Neural progenitor cell (in vitro differentiated cells): ENCODE results near the gene SIGLECL1. TPM values are rescaled to one million over a fixed set of nuclear protein-coding genes. Genes with fewer than 3 reads are reported as not detected.

Experiments
- DNase-seq: peaks from one replicate; pipeline ENCODE4 v3.0.0-alpha.2; 2016; ENCODE audit warnings: low spot score
- H2AFZ ChIP-seq: fragments of 200-600 bp; sonication (generic); replicated peaks from 2 replicates; pipeline ENCODE4 v1.6.1; 2016; ENCODE audit warnings: antibody characterized with exemption
- H3F3A ChIP-seq: fragments of 200-600 bp; sonication (generic); 2 replicates; pipeline ENCODE4 v1.6.1; 2016; ENCODE audit warnings: antibody characterized with exemption, low read depth
- H3K27ac ChIP-seq: fragments of 200-600 bp; sonication (generic); 2 replicates; pipeline ENCODE4 v1.5.1; 2016; ENCODE audit warnings: mild to moderate bottlenecking
- H3K27me3 ChIP-seq: fragments of 200-600 bp; sonication (generic); 2 replicates; pipeline ENCODE4 v1.6.1; 2016; ENCODE audit warnings: mild to moderate bottlenecking, moderate library complexity
- H3K36me3 ChIP-seq: fragments of 200-600 bp; sonication (generic); 2 replicates; pipeline ENCODE4 v1.5.1; 2016
- H3K4me1 ChIP-seq: fragments of 200-600 bp; sonication (generic); 2 replicates; pipeline ENCODE4 v1.6.1; 2016; ENCODE audit warnings: mixed run types
- H3K4me2 ChIP-seq: fragments of 200-600 bp; sonication (generic); 2 replicates; pipeline ENCODE4 v1.6.1; 2016
- H3K4me3 ChIP-seq: fragments of 200-600 bp; sonication (generic); 2 replicates; pipeline ENCODE4 v1.5.1; 2016
- H3K79me2 ChIP-seq: fragments of 200-600 bp; sonication (generic); 2 replicates; pipeline ENCODE4 v1.6.1; 2016; ENCODE audit warnings: low read depth
- H3K9ac ChIP-seq: fragments of 200-600 bp; sonication (generic); 2 replicates; pipeline ENCODE4 v1.6.1; 2016
- H3K9me3 ChIP-seq: fragments of 200-600 bp; sonication (generic); 2 replicates; pipeline ENCODE4 v1.5.1; 2016; ENCODE audit warnings: low read depth
- H4K20me1 ChIP-seq: fragments of 200-600 bp; sonication (generic); 2 replicates; pipeline ENCODE4 v1.6.1; 2016; ENCODE audit warnings: low read depth
- H3K27ac Mint-ChIP-seq: 3 replicates; pipeline ENCODE4 v1.8.0; 2021; ENCODE audit warnings: mixed read lengths
- H3K27me3 Mint-ChIP-seq: 2 replicates; pipeline ENCODE4 v1.8.0; 2022; ENCODE audit warnings: low read depth, mild to moderate bottlenecking, inconsistent platforms, moderate library complexity, mixed read lengths; ENCODE audit not compliant: insufficient read depth
- H3K36me3 Mint-ChIP-seq: 3 replicates; pipeline ENCODE4 v1.8.0; 2021; ENCODE audit warnings: mixed read lengths
- H3K4me1 Mint-ChIP-seq: 3 replicates; pipeline ENCODE4 v1.8.0; 2021; ENCODE audit warnings: mixed read lengths
- H3K4me3 Mint-ChIP-seq: 3 replicates; pipeline ENCODE4 v1.8.0; 2021; ENCODE audit warnings: mild to moderate bottlenecking, moderate library complexity, mixed read lengths
- H3K9me3 Mint-ChIP-seq: 3 replicates; pipeline ENCODE4 v1.8.0; 2020; ENCODE audit warnings: mixed read lengths
- CTCF ChIP-seq: fragments of 200-600 bp; sonication (generic); IDR thresholded peaks from 2 replicates; pipeline ENCODE4 v1.5.1; 2017; ENCODE audit warnings: antibody characterized with exemption, mild to moderate bottlenecking
- EZH2 ChIP-seq: fragments of 200-600 bp; sonication (generic); IDR thresholded peaks from 2 replicates; pipeline ENCODE4 v1.6.1; 2017; ENCODE audit warnings: antibody characterized with exemption, mild to moderate bottlenecking, moderate library complexity
- EZH2phosphoT487 ChIP-seq: fragments of 200-600 bp; sonication (generic); IDR thresholded peaks from 2 replicates; pipeline ENCODE4 v1.6.1; 2017; ENCODE audit warnings: antibody characterized with exemption
- total RNA-seq: library from RNA; depleted of rRNA; stranded (reverse); fragments of >200 nt; gene quantifications from 2 replicates; pipeline ENCODE4 v1.2.3, GENCODE V29; 2015; ENCODE audit warnings: low replicate concordance

The SIGLECL1 gene
- total RNA-seq, 1 donor from 2014 or later: not detected

- H3K4me3 ChIP-seq: no peak overlapping the region
- no peaks in the 10 kb centered on the region for H4K20me1 ChIP-seq
- DNase-seq: no peak
- H3K36me3 ChIP-seq: no peaks in the 10 kb centered on the region
- no peaks in the 10 kb centered on the region for H3K4me1 Mint-ChIP-seq
- H3K9me3 ChIP-seq: no peaks in the 10 kb centered on the region
- no peaks in the 10 kb centered on the region for H3F3A ChIP-seq
- no peaks in the 10 kb centered on the region for H3K4me1 ChIP-seq
- no peaks in the 10 kb centered on the region for H3K36me3 Mint-ChIP-seq
- no peak overlapping the region for H3K27ac ChIP-seq
- no peak overlapping the region for H3K4me3 Mint-ChIP-seq
- H3K9me3 Mint-ChIP-seq: peaks cover 2% of the 10 kb centered on the region
- H3K79me2 ChIP-seq: no peaks in the 10 kb centered on the region
- no peak overlapping the region for H3K4me2 ChIP-seq
- TF ChIP-seq EZH2phosphoT487 (no peak), EZH2 (no peak), CTCF (no peak)
- no peak overlapping the region for H2AFZ ChIP-seq
- H3K27me3 Mint-ChIP-seq: peaks cover 3% of the 10 kb centered on the region
- H3K27ac Mint-ChIP-seq: no peak overlapping the region
- no peaks in the 10 kb centered on the region for H3K27me3 ChIP-seq
- no peak overlapping the region for H3K9ac ChIP-seq
These were observed 564 bp downstream of the SIGLECL1 start for GRCh38 chr19:51251468-51251820.

DNA sequence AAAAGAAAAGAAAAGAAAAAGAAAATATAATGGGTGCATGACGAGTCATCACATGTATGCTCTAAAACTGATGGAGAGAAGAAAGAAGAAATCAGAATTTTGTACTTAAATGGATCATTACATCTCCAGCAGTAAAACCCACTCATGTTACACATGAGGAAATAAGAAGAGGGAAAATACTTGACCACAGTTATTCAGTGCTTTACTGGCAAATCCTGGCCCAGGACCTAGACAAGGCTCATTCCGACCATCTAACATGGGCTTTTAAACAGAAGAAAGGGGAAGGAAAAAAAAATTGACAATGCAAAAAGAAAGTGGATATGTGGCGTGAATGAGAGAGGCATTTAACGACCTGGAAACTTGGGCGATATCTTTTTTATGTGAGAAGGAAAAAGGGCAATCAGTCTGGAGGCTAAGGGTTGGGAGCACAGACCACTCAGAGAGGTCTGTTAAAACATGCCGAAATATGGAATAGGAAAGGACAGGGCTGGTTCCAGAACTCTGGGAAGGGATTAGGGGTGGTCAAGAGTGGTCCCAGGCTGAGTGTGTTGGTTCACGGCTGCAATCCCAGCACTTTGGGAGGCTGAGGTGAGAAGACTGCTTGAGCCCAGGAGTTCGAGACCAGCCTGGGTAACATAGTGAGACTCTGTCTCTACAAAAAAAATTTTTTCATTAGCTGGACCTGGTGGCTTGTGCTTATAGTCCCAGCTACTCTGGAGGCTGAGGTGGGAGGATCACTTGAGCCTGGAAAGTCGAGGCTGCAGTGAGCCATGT, 1.6 kb downstream of the SIGLECL1 start:
- H3K4me3 Mint-ChIP-seq: no peak overlapping the region
- DNase-seq: no peak
- Histone ChIP-seq H3K79me2 (no peaks in the 10 kb centered on the region), H4K20me1 (no peaks in the 10 kb centered on the region), H3K9ac (no peak overlapping the region), H3K27ac (no peak overlapping the region), H3K4me2 (no peak overlapping the region), H2AFZ (no peak overlapping the region), H3F3A (no peaks in the 10 kb centered on the region), H3K36me3 (no peaks in the 10 kb centered on the region), H3K4me3 (no peak overlapping the region), H3K27me3 (no peaks in the 10 kb centered on the region), H3K4me1 (no peaks in the 10 kb centered on the region), H3K9me3 (no peaks in the 10 kb centered on the region)
- H3K4me1 Mint-ChIP-seq: no peaks in the 10 kb centered on the region
- TF ChIP-seq CTCF (no peak), EZH2 (no peak)
- H3K27ac Mint-ChIP-seq: no peak overlapping the region
- H3K9me3 Mint-ChIP-seq: peaks cover 2% of the 10 kb centered on the region
- H3K27me3 Mint-ChIP-seq: peaks cover 3% of the 10 kb centered on the region
- no peaks in the 10 kb centered on the region for H3K36me3 Mint-ChIP-seq

GRCh38 chr19:51253088-51253806, 2.4 kb downstream of the SIGLECL1 start:
- Histone ChIP-seq H3K36me3 (no peaks in the 10 kb centered on the region), H4K20me1 (no peaks in the 10 kb centered on the region), H3K27ac (no peak overlapping the region), H3K9ac (no peak overlapping the region), H3K4me3 (no peak overlapping the region), H3K4me2 (no peak overlapping the region), H3F3A (no peaks in the 10 kb centered on the region), H3K9me3 (no peaks in the 10 kb centered on the region), H3K4me1 (no peaks in the 10 kb centered on the region), H2AFZ (no peak overlapping the region), H3K79me2 (no peaks in the 10 kb centered on the region), H3K27me3 (no peaks in the 10 kb centered on the region)
- Mint-ChIP-seq H3K9me3 (peaks cover 2% of the 10 kb centered on the region), H3K4me1 (no peaks in the 10 kb centered on the region), H3K27me3 (peaks cover 3% of the 10 kb centered on the region), H3K36me3 (no peaks in the 10 kb centered on the region), H3K27ac (no peak overlapping the region), H3K4me3 (no peak overlapping the region)
- DNase-seq: no peak
- TF ChIP-seq EZH2: no peak
- no peak for TF ChIP-seq CTCF
- TF ChIP-seq EZH2phosphoT487: no peak
